Spleen (tissue), 7 donors: ENCODE results near the gene NAXE.
"Not testable (repeated sequence)": the region's sequence is repeated elsewhere in the genome, so short reads cannot be mapped to it uniquely, and the experiment has no call there.

Experiments used
- POLR2A ChIP-seq, 3 donors: fragments of 450-650 bp; IDR thresholded peaks; one replicate each; pipeline ENCODE4 v1.5.1; 2017; ENCODE audit warnings: antibody characterized with exemption in 3 of 3, mild to moderate bottlenecking in 1 of 3
- POLR2AphosphoS5 ChIP-seq, 3 donors: sonication (generic); formaldehyde crosslinking; IDR thresholded peaks; one replicate each; pipeline ENCODE4 v1.5.1; 2017; ENCODE audit warnings: antibody characterized with exemption in 3 of 3
- TF ChIP-seq, protein P1 (sequence below), 11 experiments: fragments of 200-600 bp in 7 of 11; fragments of 450-650 bp in 4 of 11; sonication (generic) in 4 of 11; IDR thresholded peaks in 8 of 11; conservative IDR thresholded peaks in 3 of 11; 1 replicate in 7 of 11; 2 replicates in 4 of 11; pipeline versions ENCODE4 v1.4.0 to v1.8.0; 2016 to 2021; ENCODE audit warnings: antibody characterized with exemption in 11 of 11, inconsistent platforms in 4 of 11, mild to moderate bottlenecking in 1 of 11
- donor health status: DM: no; HTN: no; CAD: no; lungs with moderate emphysema.
- donor health status: DM: no; HTN: no; CAD: no.
- donor health status: DM: no; HTN: no; CAD: no.

DNA sequence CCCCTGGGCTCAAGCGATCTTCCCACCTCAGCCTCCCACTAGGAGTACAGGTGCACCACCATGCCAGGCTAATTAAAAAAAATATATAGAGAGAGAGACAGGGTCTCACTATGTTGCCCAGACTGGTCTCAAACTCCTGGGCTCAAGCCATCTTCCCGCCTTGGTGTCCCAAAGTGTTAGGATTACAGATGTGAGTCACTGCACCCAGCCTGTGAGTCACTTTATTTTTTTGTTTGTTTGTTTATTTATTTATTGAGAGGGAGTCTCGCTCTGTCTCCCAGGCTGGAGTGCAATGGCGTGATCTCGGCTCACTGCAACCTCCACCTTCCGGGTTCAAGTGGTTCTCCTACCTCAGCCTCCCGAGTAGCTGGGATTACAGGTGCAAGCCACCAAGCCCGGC lies 3.6 kb upstream of the NAXE start:
- not testable (repeated sequence) for TF ChIP-seq POLR2AphosphoS5, POLR2A (IDR thresholded peaks at IDR 0.05)
- TF ChIP-seq, protein P1, sequence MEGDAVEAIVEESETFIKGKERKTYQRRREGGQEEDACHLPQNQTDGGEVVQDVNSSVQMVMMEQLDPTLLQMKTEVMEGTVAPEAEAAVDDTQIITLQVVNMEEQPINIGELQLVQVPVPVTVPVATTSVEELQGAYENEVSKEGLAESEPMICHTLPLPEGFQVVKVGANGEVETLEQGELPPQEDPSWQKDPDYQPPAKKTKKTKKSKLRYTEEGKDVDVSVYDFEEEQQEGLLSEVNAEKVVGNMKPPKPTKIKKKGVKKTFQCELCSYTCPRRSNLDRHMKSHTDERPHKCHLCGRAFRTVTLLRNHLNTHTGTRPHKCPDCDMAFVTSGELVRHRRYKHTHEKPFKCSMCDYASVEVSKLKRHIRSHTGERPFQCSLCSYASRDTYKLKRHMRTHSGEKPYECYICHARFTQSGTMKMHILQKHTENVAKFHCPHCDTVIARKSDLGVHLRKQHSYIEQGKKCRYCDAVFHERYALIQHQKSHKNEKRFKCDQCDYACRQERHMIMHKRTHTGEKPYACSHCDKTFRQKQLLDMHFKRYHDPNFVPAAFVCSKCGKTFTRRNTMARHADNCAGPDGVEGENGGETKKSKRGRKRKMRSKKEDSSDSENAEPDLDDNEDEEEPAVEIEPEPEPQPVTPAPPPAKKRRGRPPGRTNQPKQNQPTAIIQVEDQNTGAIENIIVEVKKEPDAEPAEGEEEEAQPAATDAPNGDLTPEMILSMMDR (IDR thresholded peaks at IDR 0.05 in 8 of 11, conservative IDR thresholded peaks at IDR 0.05 in 3 of 11), result not testable (repeated sequence)
